Mammary epithelial cell (primary cell): ENCODE results near the gene GGACT.

Experiments used
- CTCF ChIP-seq, 2 donors: IDR thresholded peaks in 1 of 2; conservative IDR thresholded peaks in 1 of 2; 2 replicates each; pipeline ENCODE4 v1.5.1; 2011 to 2012; ENCODE audit warnings: inconsistent platforms in 2 of 2, low read length in 2 of 2, mild to moderate bottlenecking in 2 of 2, control low read depth in 1 of 2, low read depth in 1 of 2; ENCODE audit not compliant: insufficient read depth in 1 of 2; ENCODE audit errors: extremely low read depth in 1 of 2
- EZH2 ChIP-seq: IDR thresholded peaks from 2 replicates; pipeline ENCODE4 v1.6.1; 2012; ENCODE audit warnings: low read length, inconsistent platforms, borderline replicate concordance

DNA sequence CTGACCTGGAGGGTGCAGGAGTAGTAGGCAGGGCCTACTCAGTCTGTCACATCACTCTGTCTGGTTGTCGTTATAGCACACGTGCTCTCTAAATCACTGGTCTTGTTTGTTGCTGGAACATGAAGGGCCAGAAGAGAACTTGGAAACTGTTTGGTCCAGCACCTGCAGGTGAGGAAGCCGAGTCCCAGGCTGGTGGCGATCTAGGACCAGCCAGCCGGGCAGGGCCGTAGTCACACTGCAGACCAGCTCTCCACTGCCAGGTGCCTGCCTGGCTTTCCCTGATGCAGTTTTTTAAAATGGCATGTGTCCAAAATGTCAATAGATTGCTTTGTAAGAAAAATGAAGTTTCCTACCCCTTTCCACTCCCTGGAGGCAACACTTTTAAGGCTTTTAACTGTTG lies 53.7 kb downstream of the GGACT start:
- TF ChIP-seq CTCF (conservative IDR thresholded peaks at IDR 0.05 in 1 of 2, IDR thresholded peaks at IDR 0.05 in 1 of 2; ENCODE audit: extremely low read depth in 1 of 2, insufficient read depth in 1 of 2, low read depth in 1 of 2, low read length in 2 of 2) (no peak), EZH2 (no peak)
